NCI-H82 treated with DMSO at 0.1 percent for 48 hours (cell line): ENCODE measurements around the gene GAPVD1.

ENCODE experiments used
- DNase-seq: peaks from one replicate; lab custom pipeline; 2025; ENCODE audit not compliant: unreplicated experiment; lab: John Stamatoyannopoulos, UW

Gene GAPVD1

GRCh38 chr9:125400725-125401716 lies 139.4 kb downstream of the GAPVD1 start:
- no peak for DNase-seq

- DNase-seq, result no peak
These were observed 143.1 kb downstream of the GAPVD1 start for GRCh38 chr9:125404733-125405132.

GRCh38 chr9:125405938-125406809 lies 144.5 kb downstream of the GAPVD1 start:
- DNase-seq, result no peak

GRCh38 chr9:125406810-125407087 lies 145.1 kb downstream of the GAPVD1 start:
- no peak for DNase-seq

GRCh38 chr9:125407432-125407973 lies 145.9 kb downstream of the GAPVD1 start:
- no peak for DNase-seq

- DNase-seq, result peak; percentile 15
These were observed 146.6 kb downstream of the GAPVD1 start for GRCh38 chr9:125407974-125408900.

- DNase-seq, result no peak
These were observed 147.6 kb downstream of the GAPVD1 start for GRCh38 chr9:125409217-125409636.

- no peak for DNase-seq
These were observed 148.3 kb downstream of the GAPVD1 start for GRCh38 chr9:125409637-125410521.

- no peak for DNase-seq
These were observed 148.9 kb downstream of the GAPVD1 start for GRCh38 chr9:125410522-125410894.

- DNase-seq, result no peak
These were observed 149.6 kb downstream of the GAPVD1 start for GRCh38 chr9:125411171-125411756.

- no peak for DNase-seq
These were observed 150.5 kb downstream of the GAPVD1 start for GRCh38 chr9:125412166-125412565.

- DNase-seq, result no peak
These were observed 152.0 kb downstream of the GAPVD1 start for GRCh38 chr9:125413579-125413978.

- no peak for DNase-seq
These were observed 154.2 kb downstream of the GAPVD1 start for GRCh38 chr9:125415583-125416460.

- DNase-seq, result no peak
These were observed 154.9 kb downstream of the GAPVD1 start for GRCh38 chr9:125416517-125416916.
